ENCODE measurements around the gene ANXA3.

DNA sequence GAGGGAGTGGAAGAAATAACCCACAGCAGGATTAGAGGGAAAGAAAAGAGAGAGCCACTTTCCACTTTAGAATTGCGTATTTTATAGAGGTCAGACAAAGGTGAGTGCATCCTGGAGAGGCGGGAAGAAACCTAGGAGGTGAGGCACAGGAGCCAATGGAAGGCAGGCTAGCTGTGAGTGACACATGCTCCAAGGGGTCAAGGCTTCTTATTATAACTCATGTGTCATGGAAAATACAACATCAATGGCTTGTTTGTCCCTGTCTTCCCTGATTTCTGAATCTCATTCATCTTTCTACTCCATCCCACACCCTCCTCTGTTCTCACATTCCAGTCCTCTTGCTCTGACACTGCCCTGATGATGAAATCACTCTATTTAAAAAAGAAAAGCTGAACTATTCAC, 14.4 kb downstream of the ANXA3 start:
- TF ChIP-seq POLR2A (IDR thresholded peaks at IDR 0.05; ENCODE audit: low read length) (no peak), GATA1 (IDR thresholded peaks at IDR 0.05; ENCODE audit: low read depth, low read length) (no peak)

Data from erythroblast (primary cell).